H1 (cell line): Measurements from ENCODE around the gene ABCD1.
"Not testable (repeated sequence)": the region's sequence is repeated elsewhere in the genome, so short reads cannot be mapped to it uniquely, and the experiment has no call there.

Source experiments
- CEBPB ChIP-seq: IDR thresholded peaks from 2 replicates; pipeline ENCODE4 v1.6.1; 2012; ENCODE audit warnings: low read depth, low read length
- CTCF ChIP-seq, 3 experiments: IDR thresholded peaks; 1 replicate in 2 of 3; 2 replicates in 1 of 3; pipeline versions ENCODE4 v1.5.1 to v1.6.1; 2011; ENCODE audit warnings: low read length in 3 of 3, mild to moderate bottlenecking in 3 of 3, inconsistent platforms in 2 of 3, low read depth in 1 of 3, moderate library complexity in 1 of 3; ENCODE audit not compliant: insufficient read depth in 1 of 3; ENCODE audit errors: control extremely low read depth in 1 of 3
- NANOG ChIP-seq: IDR thresholded peaks from 2 replicates; pipeline ENCODE4 v1.6.1; 2011; ENCODE audit warnings: low read length, low read depth, mild to moderate bottlenecking, inconsistent platforms; ENCODE audit not compliant: insufficient read depth, poor library complexity, severe bottlenecking
- SUZ12 ChIP-seq: fragments of 200-600 bp; sonication (generic); IDR thresholded peaks from 2 replicates; pipeline ENCODE4 v1.6.1; 2012; ENCODE audit warnings: mild to moderate bottlenecking, inconsistent platforms, low read length, moderate library complexity, mixed read lengths

- not testable (repeated sequence) for TF ChIP-seq SUZ12; CTCF (IDR thresholded peaks at IDR 0.05; ENCODE audit: control extremely low read depth in 1 of 3, insufficient read depth in 1 of 3, low read depth in 1 of 3, low read length in 3 of 3); CEBPB; NANOG
Measured at GRCh38 chrX:153745067-153745433, 20.4 kb downstream of the ABCD1 start.
